Kasumi-1 (cell line): Measurements from ENCODE around the gene PSMB3.
"Not testable (repeated sequence)": the region's sequence is repeated elsewhere in the genome, so short reads cannot be mapped to it uniquely, and the experiment has no call there.

ENCODE experiments used
- DNase-seq, 2 experiments: peaks; one replicate each; lab custom pipeline; 2025; lab: John Stamatoyannopoulos, UW

PSMB3 gene

GRCh38 chr17:38716368-38717005, 36.1 kb upstream of the PSMB3 start:
- no peak for DNase-seq

- no peak for DNase-seq
Observed at GRCh38 chr17:38717139-38717745, 35.3 kb upstream of the PSMB3 start.

GRCh38 chr17:38719289-38719942, 33.1 kb upstream of the PSMB3 start:
- no peak for DNase-seq

GRCh38 chr17:38719943-38720641, 32.4 kb upstream of the PSMB3 start:
- DNase-seq: no peak

GRCh38 chr17:38720941-38721340, 31.6 kb upstream of the PSMB3 start:
- DNase-seq: no peak

GRCh38 chr17:38721802-38722201, 30.7 kb upstream of the PSMB3 start:
- DNase-seq: no peak

GRCh38 chr17:38724337-38724988, 28.1 kb upstream of the PSMB3 start:
- no peak for DNase-seq

GRCh38 chr17:38725066-38725465, 27.5 kb upstream of the PSMB3 start:
- DNase-seq: no peak

- not testable (repeated sequence) for DNase-seq
Observed at GRCh38 chr17:38726145-38726544, 26.4 kb upstream of the PSMB3 start.

- DNase-seq: no peak
Observed at GRCh38 chr17:38727736-38728135, 24.8 kb upstream of the PSMB3 start.

GRCh38 chr17:38728290-38728831, 24.2 kb upstream of the PSMB3 start:
- peak; percentile 70 to 81 for DNase-seq

- DNase-seq: no peak
Observed at GRCh38 chr17:38729368-38729885, 23.1 kb upstream of the PSMB3 start.

GRCh38 chr17:38729886-38730525, 22.5 kb upstream of the PSMB3 start, which contains the start of gene CISD3:
CISD3 (plus strand) TSS chr17:38730341; CDS start chr17:38730359, 18 bp downstream.
- DNase-seq: peak; percentile 71 to 81

- DNase-seq: peak; percentile 55 to 56
Observed at GRCh38 chr17:38730526-38731379, 21.8 kb upstream of the PSMB3 start.

- peak; percentile 48 to 55 for DNase-seq
Observed at GRCh38 chr17:38731526-38732294, 20.8 kb upstream of the PSMB3 start.

- no peak for DNase-seq
Observed at GRCh38 chr17:38732376-38733281, 19.9 kb upstream of the PSMB3 start.

- no peak for DNase-seq
Observed at GRCh38 chr17:38733282-38733981, 19.1 kb upstream of the PSMB3 start.
